Nephron (organoid): Measurements from ENCODE around the gene PTPRF.
A peak's percentile ranks its signal among the peaks of the same experiment; 100 is the strongest.

ENCODE experiments used
- H3K27ac Mint-ChIP-seq, 3 experiments: 2 replicates each; pipeline ENCODE4 v1.8.0; 2020; ENCODE audit warnings: mixed read lengths in 3 of 3, mild to moderate bottlenecking in 2 of 3, moderate library complexity in 1 of 3
- H3K27me3 Mint-ChIP-seq: 2 replicates; pipeline ENCODE4 v1.8.0; 2021; ENCODE audit warnings: low read depth, mild to moderate bottlenecking, moderate library complexity, mixed read lengths
- H3K36me3 Mint-ChIP-seq: 2 replicates; pipeline ENCODE4 v1.8.0; 2020; ENCODE audit warnings: low read depth, mixed read lengths
- H3K4me1 Mint-ChIP-seq: 2 replicates; pipeline ENCODE4 v1.8.0; 2020; ENCODE audit warnings: mixed read lengths
- H3K4me3 Mint-ChIP-seq, 3 experiments: 2 replicates each; pipeline ENCODE4 v1.8.0; 2020; ENCODE audit warnings: mild to moderate bottlenecking in 3 of 3, mixed read lengths in 3 of 3, moderate library complexity in 2 of 3
- H3K9me3 Mint-ChIP-seq: 2 replicates; pipeline ENCODE4 v1.8.0; 2020; ENCODE audit warnings: mixed read lengths
- TF ChIP-seq, protein P1 (sequence below), 3 experiments: fragments of 200-600 bp; sonication (generic); IDR thresholded peaks; one replicate each; pipeline ENCODE4 v1.5.0; 2021; ENCODE audit warnings: antibody characterized with exemption in 3 of 3; ENCODE audit not compliant: unreplicated experiment in 3 of 3

The PTPRF gene

DNA sequence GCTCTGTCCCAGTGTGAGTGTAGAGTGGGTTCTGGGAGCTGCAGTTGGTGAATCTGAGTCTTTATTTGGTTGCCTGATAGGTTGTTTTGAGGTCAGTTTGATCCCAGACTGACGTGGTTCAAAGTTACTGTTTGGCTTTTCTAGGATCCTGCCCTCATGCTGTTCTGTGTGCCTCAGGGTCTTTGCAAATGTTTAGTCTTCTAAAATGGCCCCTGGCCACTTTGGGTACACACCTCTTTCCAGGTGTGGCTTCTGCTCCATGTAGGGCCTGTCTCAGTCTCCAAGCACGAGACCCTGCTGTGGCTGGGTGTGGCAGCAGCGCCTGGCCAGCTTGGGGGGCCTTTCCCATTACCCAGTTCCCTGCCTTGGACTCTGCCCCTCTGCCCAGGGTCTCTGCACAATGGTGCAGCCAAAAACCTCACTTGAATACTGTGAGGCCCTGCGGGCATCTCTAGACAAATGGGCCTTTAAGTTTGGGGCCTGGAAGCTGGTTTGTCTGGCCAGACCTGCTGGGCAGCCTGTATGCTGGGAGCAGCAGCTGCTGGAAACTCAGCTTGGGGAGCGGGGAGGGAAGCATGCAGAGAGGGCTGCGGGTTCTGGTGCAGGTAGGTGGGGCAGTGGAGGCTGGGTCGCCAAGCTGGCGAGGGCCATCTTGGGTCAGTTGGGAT is 5.6 kb downstream of the PTPRF start:
- H3K4me3 Mint-ChIP-seq, result no peak overlapping the region
- peak overlapping the region in 2 of 3 experiments; percentile 40 to 85 for H3K27ac Mint-ChIP-seq
- H3K4me1 Mint-ChIP-seq, result peaks cover 45% of the 10 kb centered on the region
- peaks cover 8% of the 10 kb centered on the region for H3K27me3 Mint-ChIP-seq
- H3K9me3 Mint-ChIP-seq, result no peaks in the 10 kb centered on the region
- TF ChIP-seq, protein P1, sequence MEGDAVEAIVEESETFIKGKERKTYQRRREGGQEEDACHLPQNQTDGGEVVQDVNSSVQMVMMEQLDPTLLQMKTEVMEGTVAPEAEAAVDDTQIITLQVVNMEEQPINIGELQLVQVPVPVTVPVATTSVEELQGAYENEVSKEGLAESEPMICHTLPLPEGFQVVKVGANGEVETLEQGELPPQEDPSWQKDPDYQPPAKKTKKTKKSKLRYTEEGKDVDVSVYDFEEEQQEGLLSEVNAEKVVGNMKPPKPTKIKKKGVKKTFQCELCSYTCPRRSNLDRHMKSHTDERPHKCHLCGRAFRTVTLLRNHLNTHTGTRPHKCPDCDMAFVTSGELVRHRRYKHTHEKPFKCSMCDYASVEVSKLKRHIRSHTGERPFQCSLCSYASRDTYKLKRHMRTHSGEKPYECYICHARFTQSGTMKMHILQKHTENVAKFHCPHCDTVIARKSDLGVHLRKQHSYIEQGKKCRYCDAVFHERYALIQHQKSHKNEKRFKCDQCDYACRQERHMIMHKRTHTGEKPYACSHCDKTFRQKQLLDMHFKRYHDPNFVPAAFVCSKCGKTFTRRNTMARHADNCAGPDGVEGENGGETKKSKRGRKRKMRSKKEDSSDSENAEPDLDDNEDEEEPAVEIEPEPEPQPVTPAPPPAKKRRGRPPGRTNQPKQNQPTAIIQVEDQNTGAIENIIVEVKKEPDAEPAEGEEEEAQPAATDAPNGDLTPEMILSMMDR (IDR thresholded peaks at IDR 0.05; ENCODE audit: unreplicated experiment in 3 of 3), result no peak
- peaks cover 20% of the 10 kb centered on the region for H3K36me3 Mint-ChIP-seq

DNA sequence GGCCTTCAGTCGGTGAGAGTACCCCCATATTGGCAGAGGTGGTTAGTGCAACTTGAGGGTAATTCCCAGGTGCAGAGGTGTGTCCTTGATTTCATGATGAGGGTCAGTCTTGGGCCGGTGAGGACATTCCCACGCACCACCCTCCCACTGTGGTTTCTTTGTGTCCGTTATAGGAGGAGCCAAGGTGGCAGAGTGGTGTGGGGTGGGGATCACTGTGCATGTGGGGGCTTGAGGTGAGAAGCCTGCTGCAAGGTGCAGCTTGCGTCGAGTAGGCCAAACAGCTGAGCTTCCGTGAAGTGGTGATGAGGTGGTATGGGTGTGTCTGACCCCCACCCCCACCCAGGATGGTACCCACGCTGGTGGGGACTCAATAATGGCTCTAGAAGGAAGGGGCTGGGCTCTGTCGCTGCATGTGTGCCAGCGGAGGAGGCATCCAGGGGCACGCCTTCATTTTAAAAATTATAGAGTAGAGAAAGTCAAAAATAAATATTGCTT is 6.2 kb downstream of the PTPRF start:
- Mint-ChIP-seq H3K27ac (peak overlapping the region in 1 of 3 experiments; percentile 85), H3K27me3 (peaks cover 8% of the 10 kb centered on the region), H3K4me3 (no peak overlapping the region), H3K9me3 (no peaks in the 10 kb centered on the region), H3K36me3 (peaks cover 20% of the 10 kb centered on the region), H3K4me1 (peaks cover 45% of the 10 kb centered on the region)
- TF ChIP-seq, protein P1 (IDR thresholded peaks at IDR 0.05; ENCODE audit: unreplicated experiment in 3 of 3), result no peak

DNA sequence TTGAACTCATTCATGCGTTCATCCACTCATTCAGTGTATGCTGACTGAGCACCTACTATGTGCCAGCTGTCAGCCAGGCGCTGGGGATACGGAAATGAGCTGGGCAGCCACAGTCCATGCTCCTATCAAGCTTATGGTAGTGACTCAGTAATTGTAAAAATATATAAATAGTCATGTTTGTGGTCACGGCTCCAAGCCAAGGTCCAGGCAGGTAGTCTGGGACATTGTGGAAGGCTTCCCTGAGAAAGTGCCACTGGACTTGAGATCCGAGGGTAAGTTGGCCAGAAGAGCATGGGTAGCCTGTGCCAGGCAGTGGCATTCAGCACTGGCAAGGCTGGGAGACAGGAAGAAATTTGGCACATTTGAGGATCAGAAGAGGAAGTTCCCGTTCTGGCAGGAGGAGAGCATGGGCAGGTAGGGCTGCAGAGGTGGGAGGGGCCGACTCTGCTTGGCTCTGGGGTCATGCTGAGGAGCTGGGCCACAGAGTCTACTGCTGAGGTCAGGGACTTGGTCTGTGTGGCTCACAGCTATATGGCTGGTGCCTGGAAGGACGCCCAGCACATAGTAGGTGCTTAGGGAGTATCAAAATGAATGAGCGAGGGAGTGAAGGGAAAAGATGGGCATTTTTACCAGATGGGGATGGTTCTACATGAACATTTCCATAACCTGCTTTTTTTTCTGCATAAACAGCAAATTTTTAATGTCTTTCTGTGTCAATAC is 6.9 kb downstream of the PTPRF start:
- Mint-ChIP-seq H3K36me3 (peaks cover 20% of the 10 kb centered on the region), H3K4me3 (no peak overlapping the region), H3K9me3 (no peaks in the 10 kb centered on the region), H3K27ac (no peak overlapping the region), H3K4me1 (peaks cover 46% of the 10 kb centered on the region), H3K27me3 (peaks cover 5% of the 10 kb centered on the region)
- TF ChIP-seq, protein P1 (IDR thresholded peaks at IDR 0.05; ENCODE audit: unreplicated experiment in 3 of 3), result no peak

GRCh38 chr1:43538143-43538487 is 7.4 kb downstream of the PTPRF start:
- no peak overlapping the region for H3K27ac Mint-ChIP-seq
- H3K27me3 Mint-ChIP-seq, result peaks cover 5% of the 10 kb centered on the region
- peaks cover 43% of the 10 kb centered on the region for H3K4me1 Mint-ChIP-seq
- TF ChIP-seq, protein P1 (IDR thresholded peaks at IDR 0.05; ENCODE audit: unreplicated experiment in 3 of 3), result no peak
- H3K4me3 Mint-ChIP-seq, result no peak overlapping the region
- peaks cover 20% of the 10 kb centered on the region for H3K36me3 Mint-ChIP-seq
- H3K9me3 Mint-ChIP-seq, result no peaks in the 10 kb centered on the region

DNA sequence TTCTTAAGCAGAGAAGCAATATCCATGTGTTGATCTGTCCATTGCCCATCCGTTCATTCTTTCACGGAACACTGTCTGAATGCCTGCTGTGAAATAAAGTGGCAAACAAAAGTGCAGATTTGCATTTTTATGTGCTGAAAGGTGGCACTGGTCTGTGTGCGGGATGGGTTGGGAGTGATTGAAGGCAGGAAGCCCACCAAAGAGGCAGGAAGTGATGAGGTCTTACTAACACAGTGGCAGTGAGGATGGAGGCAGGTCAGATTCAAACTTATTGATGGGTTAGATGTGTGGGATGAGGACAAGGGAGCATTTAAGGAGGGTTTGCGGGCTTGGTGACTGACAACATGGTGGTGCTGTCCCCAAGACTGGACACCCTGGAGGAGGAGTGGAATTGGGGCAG is 8.3 kb downstream of the PTPRF start:
- peaks cover 44% of the 10 kb centered on the region for H3K4me1 Mint-ChIP-seq

More for the DNA sequence above, 8.3 kb downstream of the PTPRF start:
- Mint-ChIP-seq H3K27me3 (peaks cover 5% of the 10 kb centered on the region), H3K36me3 (peaks cover 25% of the 10 kb centered on the region), H3K9me3 (no peaks in the 10 kb centered on the region), H3K4me3 (no peak overlapping the region), H3K27ac (peak overlapping the region; percentile 2 to 35 (median 10))
- TF ChIP-seq, protein P1 (IDR thresholded peaks at IDR 0.05; ENCODE audit: unreplicated experiment in 3 of 3), result no peak
